Stimulated activated CD4-positive, alpha-beta T cell treated with anti-CD3 and anti-CD28 coated beads, TNF-alpha, amount 100 ng/mL, for 1 hour (primary cell): ENCODE data around the gene PTPRM.

Experiments
- DNase-seq, 3 donors: peaks; one replicate each; pipeline ENCODE4 v3.0.0-alpha.2; 2020; ENCODE audit warnings: low read depth in 3 of 3, low spot score in 1 of 3

Gene PTPRM

DNA sequence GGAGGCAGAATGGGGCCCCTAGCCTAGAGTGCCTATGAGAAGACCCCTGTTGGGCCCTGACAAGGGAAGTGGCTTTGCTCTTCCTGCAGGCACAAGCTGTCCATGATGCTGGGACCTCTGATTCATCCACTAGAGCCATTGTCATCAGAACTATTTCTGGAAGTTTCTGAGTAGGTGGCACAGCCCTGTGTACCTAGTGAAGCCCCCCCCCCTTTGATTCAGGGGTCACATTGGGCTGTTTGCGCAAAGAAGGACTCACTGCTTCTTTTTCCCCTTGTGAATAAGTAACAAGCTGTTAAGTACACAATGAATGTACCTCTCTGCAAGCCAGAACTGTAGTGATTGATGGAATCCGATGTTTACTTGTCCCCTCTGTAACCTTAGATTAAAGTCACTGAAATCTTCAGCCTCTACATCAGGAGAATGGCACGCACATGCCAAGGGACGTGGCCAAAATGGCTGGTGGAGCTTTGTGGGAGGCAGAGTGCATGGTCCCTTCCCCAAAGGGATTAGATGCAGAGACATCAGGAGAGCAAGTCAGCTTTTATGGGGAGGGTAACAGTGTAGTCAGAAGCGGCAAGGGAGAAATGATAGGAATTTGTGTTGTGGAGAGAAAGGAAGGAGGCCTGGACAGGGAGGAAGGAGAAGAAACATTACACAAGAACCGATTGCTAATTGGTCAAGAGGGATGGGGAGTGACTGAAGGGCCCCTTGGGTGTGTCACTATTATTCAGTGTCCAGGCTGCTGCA, 774.5 kb downstream of the PTPRM start:
- no peak for DNase-seq

DNA sequence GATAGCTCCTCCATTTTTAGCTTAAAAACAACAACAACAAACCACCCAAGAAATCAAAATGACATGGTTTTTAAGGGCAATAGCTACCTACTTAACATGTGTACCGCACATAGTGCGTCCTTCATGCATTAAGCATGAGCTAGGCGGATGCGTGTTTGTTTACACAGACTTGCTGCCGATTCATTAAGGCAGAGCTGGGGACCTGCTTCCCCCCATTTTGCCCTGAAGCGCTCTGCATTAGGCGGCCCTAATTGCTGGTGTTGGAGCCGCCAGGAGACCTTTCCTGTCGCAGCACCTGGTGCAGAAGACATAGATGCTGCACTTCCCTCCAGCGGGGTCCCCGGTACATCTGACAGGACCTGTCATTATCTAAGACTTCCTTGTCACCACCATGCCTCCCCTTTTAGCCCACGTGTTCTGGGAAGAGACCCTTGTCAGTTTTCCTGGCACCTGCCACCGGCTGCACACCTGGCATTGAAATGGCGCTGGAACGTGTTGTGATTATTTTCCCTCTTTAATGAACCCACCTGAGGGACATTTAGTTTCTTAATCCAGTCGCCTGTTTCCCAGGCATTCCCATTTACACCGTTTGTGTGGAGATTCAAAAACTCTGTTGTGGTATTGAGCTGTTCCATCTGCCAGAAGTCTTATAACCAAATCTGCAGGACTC, 781.1 kb downstream of the PTPRM start:
- no peak for DNase-seq

DNA sequence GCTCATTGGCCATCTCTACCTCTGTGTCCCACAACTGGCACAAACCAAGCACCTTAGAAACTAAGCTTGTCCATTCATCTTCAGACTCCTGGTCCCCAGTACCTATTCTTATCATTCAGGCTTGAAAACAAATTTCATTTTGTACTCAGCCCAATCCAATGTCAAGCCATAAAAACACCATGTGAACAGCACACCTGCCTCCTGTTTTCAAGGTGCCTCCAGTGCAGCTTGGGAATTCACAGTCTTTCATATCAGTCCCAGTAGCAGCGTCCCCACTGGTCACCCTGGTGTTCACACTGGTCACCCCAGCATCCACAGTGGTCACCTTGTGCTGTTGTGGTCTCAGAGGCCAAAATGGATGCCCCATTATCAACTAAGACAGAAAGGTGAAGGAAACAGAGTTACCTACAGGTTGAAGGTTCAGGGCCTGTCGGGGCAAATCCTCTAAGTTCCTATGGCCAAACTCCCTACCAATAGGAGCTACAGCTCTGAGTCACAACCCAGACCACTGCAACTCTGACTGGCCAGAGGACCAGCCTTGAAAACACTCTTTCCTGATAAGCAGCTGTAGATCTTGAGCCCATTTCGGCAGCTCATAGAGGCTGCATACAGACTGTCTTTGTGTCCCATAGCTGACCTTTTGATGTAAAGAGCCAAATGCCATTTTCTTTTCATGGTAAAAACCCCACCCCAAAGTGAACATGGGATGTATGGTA, 782.6 kb downstream of the PTPRM start:
- DNase-seq = no peak

DNA sequence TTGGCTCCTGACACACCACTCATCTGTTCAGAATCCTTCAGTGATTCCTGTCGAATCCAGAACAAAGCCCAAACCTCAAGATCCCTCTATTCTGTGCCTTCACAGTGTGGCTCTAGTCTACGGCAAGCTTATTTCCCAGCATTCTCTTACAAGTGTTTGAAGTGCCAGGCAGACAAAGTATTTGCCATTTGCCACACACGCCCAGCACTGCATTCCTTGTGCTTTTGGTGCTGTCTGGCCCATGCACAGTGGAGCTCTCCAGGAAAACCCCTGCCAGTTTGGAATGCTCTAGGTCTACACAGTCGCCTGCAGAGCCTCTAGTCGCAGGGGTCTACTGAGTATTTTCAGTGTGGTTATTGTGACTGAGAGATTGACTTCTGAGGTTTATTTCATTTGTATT, 783.5 kb downstream of the PTPRM start:
- DNase-seq = no peak

- no peak for DNase-seq
Measured at GRCh38 chr18:8351161-8351560, 784.0 kb downstream of the PTPRM start.

GRCh38 chr18:8354304-8354703, 787.2 kb downstream of the PTPRM start:
- no peak for DNase-seq

GRCh38 chr18:8356001-8356400, 788.9 kb downstream of the PTPRM start:
- no peak for DNase-seq

GRCh38 chr18:8357320-8357719, 790.2 kb downstream of the PTPRM start:
- no peak for DNase-seq

DNA sequence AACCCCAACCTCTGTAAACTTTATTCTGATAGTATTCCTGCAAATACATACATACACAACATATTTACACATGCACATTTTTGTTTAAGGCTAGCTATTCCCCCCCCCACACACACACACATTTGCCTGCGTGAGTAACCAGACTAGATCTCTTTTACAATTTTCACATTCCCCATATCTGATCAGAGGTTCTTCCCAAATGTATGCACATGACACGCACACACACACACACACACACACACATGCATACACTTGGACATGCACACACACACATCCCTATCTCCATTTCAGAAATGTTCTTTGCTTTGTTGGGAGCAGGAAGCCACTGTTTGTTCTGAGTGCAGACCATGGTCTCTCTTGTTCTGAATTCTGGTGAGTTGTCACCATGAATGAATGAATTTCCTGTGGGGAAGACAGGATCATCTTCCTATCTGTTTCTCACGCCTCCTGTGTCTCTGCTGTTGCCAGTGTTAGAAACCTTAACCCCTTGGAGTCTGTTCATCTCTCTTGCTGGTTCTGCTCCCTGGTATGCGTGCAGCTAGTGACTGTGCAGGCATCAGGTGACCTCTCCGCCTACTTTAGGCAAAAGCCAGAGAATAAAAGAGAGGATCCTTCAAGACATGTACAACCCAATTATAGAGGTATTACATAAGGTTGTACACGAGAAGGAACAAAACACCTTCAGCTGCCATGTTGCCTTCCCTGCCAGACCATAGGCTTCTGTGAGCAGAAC, 791.1 kb downstream of the PTPRM start:
- DNase-seq = no peak

DNA sequence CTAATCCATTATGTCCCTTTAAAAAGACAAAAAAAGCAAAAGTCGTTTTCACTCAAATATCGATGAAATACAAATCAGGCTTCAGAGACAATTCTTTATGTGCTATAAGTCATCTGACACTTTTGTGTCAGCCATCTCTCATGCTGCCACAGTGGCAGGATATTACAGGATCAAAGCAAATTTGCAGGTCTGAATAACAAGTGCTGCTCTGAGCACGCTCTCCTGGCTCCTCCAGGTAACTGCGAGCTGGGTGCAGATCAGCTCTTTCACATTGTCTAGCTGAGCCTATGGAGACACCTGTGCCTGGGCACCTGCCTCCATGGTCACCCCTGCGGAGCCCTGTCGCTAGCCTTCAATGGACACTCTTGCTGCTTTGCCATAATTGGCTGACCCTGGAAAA, 792.0 kb downstream of the PTPRM start:
- DNase-seq = no peak

- DNase-seq = no peak
Measured at GRCh38 chr18:8359481-8359880, 792.4 kb downstream of the PTPRM start.

- no peak for DNase-seq
Measured at GRCh38 chr18:8361941-8362471, 794.9 kb downstream of the PTPRM start.

GRCh38 chr18:8362863-8363262, 795.7 kb downstream of the PTPRM start:
- DNase-seq = no peak

- no peak for DNase-seq
Measured at GRCh38 chr18:8364385-8364784, 797.3 kb downstream of the PTPRM start.

- no peak for DNase-seq
Measured at GRCh38 chr18:8365006-8365405, 797.9 kb downstream of the PTPRM start.

GRCh38 chr18:8365528-8365927, 798.4 kb downstream of the PTPRM start:
- no peak for DNase-seq

DNA sequence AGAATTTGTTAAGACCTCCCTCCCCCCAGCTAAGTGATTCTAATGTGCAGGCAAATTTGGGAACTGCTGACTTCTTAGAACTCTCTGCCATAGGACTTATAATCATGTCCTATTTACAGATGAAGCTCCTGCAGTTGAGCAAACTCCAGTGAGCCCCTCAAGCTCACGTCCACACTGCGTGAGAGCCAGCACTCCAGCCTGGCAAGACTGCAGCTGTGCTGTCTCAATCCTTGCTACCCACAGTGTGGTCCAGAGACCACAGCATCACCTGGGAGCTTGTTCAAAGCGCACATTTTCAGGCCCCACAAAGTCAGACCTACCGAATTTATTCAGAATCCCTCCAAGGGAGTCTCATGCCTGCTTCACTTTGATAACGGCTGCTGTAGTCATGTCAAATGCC, 799.0 kb downstream of the PTPRM start:
- no peak for DNase-seq

- no peak for DNase-seq
Measured at GRCh38 chr18:8366656-8367055, 799.5 kb downstream of the PTPRM start.

- peak in 1 of 3 donors; percentile 8 for DNase-seq
Measured at GRCh38 chr18:8367217-8367988, 800.3 kb downstream of the PTPRM start.

GRCh38 chr18:8368512-8369217, 801.5 kb downstream of the PTPRM start:
- no peak for DNase-seq
